ENCODE results near the gene SEZ6.
"Not testable (repeated sequence)": the region's sequence is repeated elsewhere in the genome, so short reads cannot be mapped to it uniquely, and the experiment has no call there.

Gene SEZ6

DNA sequence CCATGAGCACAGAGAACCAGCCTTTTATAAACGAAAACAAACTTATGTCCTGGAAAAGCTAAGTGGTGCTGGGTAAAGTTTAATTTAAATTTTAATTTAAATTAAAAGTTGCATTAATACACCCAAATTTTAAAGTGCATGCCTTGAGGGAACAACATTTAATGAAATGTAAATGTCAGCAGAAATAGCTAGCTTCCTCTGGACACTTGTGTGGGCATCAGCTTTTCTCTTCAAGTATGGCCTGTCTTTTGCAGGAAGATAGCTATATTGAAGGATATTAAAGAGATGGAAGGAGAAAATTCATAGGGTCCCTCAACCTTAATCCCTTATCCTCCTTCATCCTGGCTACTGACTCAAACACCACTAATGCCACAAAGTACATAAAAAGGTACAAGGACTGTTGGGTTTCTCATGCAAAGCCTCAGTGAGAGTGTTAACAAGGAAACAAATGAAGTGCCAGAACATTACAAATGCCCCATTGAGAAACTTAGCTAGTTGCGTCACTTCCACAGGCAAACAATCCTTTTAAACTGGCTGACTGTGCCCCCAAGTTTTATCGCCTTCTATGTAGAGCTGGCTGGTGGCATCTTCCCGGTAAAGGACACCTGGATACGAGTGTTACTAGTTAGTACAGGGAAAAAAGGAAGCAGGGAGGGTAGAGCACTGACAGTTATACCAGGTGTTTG is 68.6 kb downstream of the SEZ6 start:
- Histone ChIP-seq H3K9me3 (ENCODE audit: low read length) (no peaks in the 10 kb centered on the region), H2AFZ (ENCODE audit: low read depth, low read length) (no peak overlapping the region), H3K36me3 (ENCODE audit: insufficient read depth, low read length) (peaks cover 7% of the 10 kb centered on the region), H3K4me3 (ENCODE audit: low read length) (no peak overlapping the region), H3K4me1 (ENCODE audit: insufficient read depth, low read length) (peaks cover 52% of the 10 kb centered on the region), H3K27me3 (ENCODE audit: insufficient read depth, low read length) (no peaks in the 10 kb centered on the region)

DNA sequence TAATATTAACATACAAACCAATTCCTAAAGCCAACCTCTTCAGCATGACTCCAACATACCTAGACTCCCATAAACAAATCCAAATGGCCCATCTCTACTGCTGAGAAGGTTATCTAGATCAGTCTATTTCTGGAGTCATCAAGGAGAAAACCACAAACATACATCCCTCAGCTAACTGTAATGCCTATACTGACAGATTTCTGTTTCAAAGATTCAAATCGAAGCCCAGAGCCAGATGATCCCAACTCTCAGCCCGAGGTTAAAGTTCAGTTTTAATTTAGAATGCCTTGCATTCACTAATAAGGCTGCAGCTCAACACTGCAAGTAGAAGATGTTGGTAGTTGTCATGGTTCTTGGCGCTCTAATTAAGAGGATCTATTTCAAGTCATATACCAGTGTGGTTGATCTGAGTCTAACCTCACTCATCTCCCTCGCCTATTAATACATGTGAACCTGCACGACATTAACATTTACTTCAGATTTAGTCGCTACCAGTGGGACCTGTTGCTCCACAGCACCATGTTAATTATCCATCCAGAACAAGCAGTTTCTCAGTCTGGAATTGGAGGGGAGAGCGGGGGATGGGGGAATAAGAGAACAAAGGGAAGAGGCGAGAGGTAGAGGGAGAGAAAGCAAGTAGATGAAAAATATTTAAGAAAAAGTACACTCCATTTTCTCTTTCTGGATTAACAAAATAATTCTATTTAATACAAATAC is 69.9 kb downstream of the SEZ6 start:
- Histone ChIP-seq H3K9me3 (ENCODE audit: low read length) (no peaks in the 10 kb centered on the region), H3K4me1 (ENCODE audit: insufficient read depth, low read length) (peaks cover 44% of the 10 kb centered on the region), H3K36me3 (ENCODE audit: insufficient read depth, low read length) (peaks cover 7% of the 10 kb centered on the region), H2AFZ (ENCODE audit: low read depth, low read length) (no peak overlapping the region), H3K4me3 (ENCODE audit: low read length) (no peak overlapping the region), H3K27me3 (ENCODE audit: insufficient read depth, low read length) (no peaks in the 10 kb centered on the region)

DNA sequence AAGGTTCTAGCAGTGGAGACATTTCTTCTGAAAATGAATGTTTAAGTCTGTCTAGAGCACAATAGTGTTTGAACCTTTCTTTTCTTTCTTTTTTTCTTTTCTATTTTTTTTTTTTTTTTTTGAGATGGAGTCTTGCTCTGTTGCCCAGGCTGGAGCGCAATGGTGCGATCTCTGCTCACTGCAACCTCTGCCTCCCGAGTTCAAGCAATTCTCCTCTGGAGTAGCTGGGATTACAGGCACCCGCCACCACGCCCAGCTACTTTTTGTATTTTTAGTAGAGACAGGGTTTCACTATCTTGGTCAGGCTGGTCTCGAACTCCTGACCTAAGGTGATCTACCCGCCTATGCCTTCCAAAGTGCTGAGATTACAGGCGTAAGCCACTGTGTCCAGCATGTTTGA is 71.3 kb downstream of the SEZ6 start:
- not testable (repeated sequence) for H3K36me3 ChIP-seq (ENCODE audit: insufficient read depth, low read length); H3K27me3 ChIP-seq (ENCODE audit: insufficient read depth, low read length); H3K4me3 ChIP-seq (ENCODE audit: low read length); H2AFZ ChIP-seq (ENCODE audit: low read depth, low read length); H3K9me3 ChIP-seq (ENCODE audit: low read length)
- H3K4me1 ChIP-seq (ENCODE audit: insufficient read depth, low read length): peaks cover 30% of the 10 kb centered on the region

DNA sequence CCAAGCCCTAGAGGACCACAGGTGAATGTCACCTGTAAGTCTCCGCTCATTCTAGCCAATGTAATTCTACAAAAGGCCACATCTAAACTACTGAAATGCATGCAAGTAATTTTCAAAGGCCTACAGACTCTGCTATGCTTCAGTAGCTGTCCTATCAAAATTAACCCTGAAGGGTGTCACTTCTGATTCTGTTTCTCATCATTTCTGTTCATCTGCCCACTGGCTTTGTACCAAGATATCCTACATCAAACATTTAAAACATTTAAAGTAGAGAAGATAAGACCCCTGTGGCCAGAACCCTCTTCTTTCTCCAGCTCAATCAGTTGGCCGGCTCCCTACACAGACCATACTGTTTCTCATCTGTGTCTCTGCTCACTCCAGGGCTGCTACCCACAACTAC is 76.0 kb downstream of the SEZ6 start:
- no peaks in the 10 kb centered on the region for H3K27me3 ChIP-seq (ENCODE audit: insufficient read depth, low read length)
- peaks cover 28% of the 10 kb centered on the region for H3K36me3 ChIP-seq (ENCODE audit: insufficient read depth, low read length)
- no peaks in the 10 kb centered on the region for H3K9me3 ChIP-seq (ENCODE audit: low read length)
- H3K4me3 ChIP-seq (ENCODE audit: low read length): no peak overlapping the region
- H3K4me1 ChIP-seq (ENCODE audit: insufficient read depth, low read length): no peaks in the 10 kb centered on the region
- no peak overlapping the region for H2AFZ ChIP-seq (ENCODE audit: low read depth, low read length)

DNA sequence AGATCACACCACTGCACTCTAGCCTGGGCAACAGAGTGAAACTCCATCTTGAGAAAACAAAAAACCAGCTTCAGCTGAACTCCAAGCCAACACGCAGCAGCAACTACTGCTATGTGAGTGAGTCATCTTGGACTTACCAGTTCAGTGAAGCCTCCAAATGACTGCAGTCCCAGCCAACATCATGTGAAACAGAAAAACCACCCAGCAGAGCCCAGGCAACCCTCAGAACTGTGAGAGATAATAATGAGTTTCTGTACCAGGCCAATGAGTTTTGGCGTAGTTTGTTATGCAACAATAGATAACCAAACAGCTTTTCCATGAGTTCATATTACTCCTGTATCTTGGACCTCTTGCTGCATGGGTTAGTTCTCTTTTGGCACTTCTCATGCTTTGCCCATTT is 77.8 kb downstream of the SEZ6 start:
- H3K4me1 ChIP-seq (ENCODE audit: insufficient read depth, low read length): no peaks in the 10 kb centered on the region
- H2AFZ ChIP-seq (ENCODE audit: low read depth, low read length): no peak overlapping the region
- no peak overlapping the region for H3K4me3 ChIP-seq (ENCODE audit: low read length)
- H3K9me3 ChIP-seq (ENCODE audit: low read length): no peaks in the 10 kb centered on the region
- H3K27me3 ChIP-seq (ENCODE audit: insufficient read depth, low read length): no peaks in the 10 kb centered on the region
- H3K36me3 ChIP-seq (ENCODE audit: insufficient read depth, low read length): peaks cover 43% of the 10 kb centered on the region

DNA sequence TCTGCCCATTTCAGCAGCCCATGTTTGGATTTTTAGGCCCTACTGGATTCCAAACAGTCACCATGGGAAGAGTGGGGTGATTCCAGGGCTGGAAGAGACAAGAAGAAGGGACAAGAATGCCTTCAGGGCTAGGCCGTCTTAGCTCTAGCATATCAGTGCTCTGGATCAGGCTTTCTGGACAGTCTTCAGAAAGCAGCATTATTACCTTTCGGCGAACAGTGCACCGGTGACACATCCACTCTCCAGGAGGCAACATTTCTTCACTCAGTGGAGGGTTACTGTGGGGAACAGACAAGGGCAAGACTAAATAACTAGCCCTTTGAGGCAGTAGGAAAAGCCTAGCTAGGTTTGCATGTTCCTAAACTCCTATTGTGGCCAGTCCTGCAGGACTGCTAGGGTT is 79.0 kb downstream of the SEZ6 start:
- Histone ChIP-seq H3K4me1 (ENCODE audit: insufficient read depth, low read length) (no peaks in the 10 kb centered on the region), H2AFZ (ENCODE audit: low read depth, low read length) (no peak overlapping the region), H3K4me3 (ENCODE audit: low read length) (no peak overlapping the region), H3K27me3 (ENCODE audit: insufficient read depth, low read length) (no peaks in the 10 kb centered on the region), H3K9me3 (ENCODE audit: low read length) (no peaks in the 10 kb centered on the region), H3K36me3 (ENCODE audit: insufficient read depth, low read length) (peaks cover 54% of the 10 kb centered on the region)

DNA sequence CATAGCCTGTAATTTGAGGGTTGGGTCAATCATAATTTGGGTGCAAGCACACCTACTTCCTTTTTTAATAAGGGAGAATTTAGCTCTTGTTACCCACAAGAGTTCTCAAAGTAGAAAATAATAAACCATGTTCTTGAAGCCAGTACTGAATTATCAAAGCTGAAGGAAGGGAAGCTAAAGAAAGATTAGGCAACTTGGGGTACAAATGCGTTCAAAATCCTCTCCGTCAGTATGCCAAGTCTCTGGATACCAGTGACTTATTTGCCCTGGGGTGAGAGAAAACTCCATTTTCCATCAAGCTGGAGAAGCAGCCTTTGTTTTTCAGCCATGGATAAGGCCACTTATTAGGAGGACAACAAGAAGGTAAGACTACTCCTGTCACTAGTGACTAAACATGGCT is 79.5 kb downstream of the SEZ6 start:
- H3K4me1 ChIP-seq (ENCODE audit: insufficient read depth, low read length): no peaks in the 10 kb centered on the region
- peaks cover 59% of the 10 kb centered on the region for H3K36me3 ChIP-seq (ENCODE audit: insufficient read depth, low read length)
- no peaks in the 10 kb centered on the region for H3K9me3 ChIP-seq (ENCODE audit: low read length)
- H3K27me3 ChIP-seq (ENCODE audit: insufficient read depth, low read length): no peaks in the 10 kb centered on the region
- no peak overlapping the region for H3K4me3 ChIP-seq (ENCODE audit: low read length)
- H2AFZ ChIP-seq (ENCODE audit: low read depth, low read length): no peak overlapping the region

DNA sequence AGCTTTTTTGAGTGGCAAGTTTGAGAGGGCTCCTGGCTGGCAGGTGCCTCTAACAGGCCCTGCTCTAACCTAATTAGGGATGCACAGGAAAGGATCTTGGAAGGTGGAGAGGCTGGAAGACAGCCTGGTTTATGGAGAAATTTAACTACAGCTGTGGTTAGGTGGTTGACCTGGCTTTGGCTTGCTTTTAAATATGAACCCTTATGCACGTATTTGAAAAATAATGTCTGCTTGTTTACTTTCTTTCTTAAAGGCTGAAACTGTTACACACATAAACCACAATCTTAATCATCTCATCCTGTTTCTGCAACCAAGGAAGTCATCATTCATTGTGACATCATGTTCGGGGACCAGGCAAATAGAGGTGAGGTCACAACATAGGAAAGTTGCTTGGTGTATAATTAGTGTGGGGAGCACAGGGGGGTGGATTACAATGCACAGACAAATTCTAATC is 79.9 kb downstream of the SEZ6 start:
- Histone ChIP-seq H3K4me3 (ENCODE audit: low read length) (no peak overlapping the region), H2AFZ (ENCODE audit: low read depth, low read length) (no peak overlapping the region), H3K27me3 (ENCODE audit: insufficient read depth, low read length) (no peaks in the 10 kb centered on the region), H3K9me3 (ENCODE audit: low read length) (no peaks in the 10 kb centered on the region), H3K4me1 (ENCODE audit: insufficient read depth, low read length) (no peaks in the 10 kb centered on the region), H3K36me3 (ENCODE audit: insufficient read depth, low read length) (peaks cover 63% of the 10 kb centered on the region)

DNA sequence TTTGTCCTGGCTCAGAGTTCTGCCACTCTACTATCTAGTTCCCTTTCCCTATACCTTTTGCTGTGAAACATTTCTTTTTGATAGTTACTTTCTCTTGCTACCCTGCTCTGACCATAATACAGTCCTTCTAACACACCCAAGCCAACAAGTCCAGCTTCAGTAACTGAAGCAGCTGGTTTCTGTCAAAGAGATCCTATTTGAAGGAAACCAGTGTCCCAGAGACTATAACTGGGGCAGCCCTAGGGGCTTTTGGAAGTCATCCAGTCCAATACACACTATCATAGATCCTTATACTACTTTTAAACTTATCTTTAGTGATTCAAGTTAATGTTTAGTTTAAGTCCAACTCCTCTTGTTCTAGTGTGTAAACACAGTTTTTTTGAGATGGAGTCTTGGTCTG is 85.6 kb downstream of the SEZ6 start:
- Histone ChIP-seq H3K27me3 (ENCODE audit: insufficient read depth, low read length) (no peaks in the 10 kb centered on the region), H3K4me3 (ENCODE audit: low read length) (no peak overlapping the region), H3K4me1 (ENCODE audit: insufficient read depth, low read length) (no peaks in the 10 kb centered on the region), H2AFZ (ENCODE audit: low read depth, low read length) (no peak overlapping the region), H3K36me3 (ENCODE audit: insufficient read depth, low read length) (peaks cover 89% of the 10 kb centered on the region), H3K9me3 (ENCODE audit: low read length) (no peaks in the 10 kb centered on the region)

DNA sequence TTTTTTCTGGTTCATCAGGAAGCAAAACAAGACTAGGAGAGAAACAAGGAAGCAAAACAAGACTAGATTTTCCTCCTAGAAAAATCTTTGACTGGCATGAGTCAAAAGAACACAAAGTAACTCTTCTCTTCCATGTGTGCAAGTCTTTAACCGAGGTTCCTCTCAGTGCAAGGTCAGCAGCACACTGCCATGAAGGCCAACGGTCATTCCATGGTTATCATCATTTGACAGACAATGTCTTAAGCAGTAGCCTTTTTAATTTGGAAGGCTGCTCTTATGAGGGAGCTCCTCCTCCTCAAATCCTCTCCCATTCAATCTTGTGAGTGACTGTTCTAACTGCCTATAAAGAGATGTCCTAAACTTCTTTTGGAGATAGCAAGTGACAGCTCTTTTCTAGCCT is 87.5 kb downstream of the SEZ6 start:
- Histone ChIP-seq H3K4me3 (ENCODE audit: low read length) (no peak overlapping the region), H2AFZ (ENCODE audit: low read depth, low read length) (no peak overlapping the region), H3K9me3 (ENCODE audit: low read length) (no peaks in the 10 kb centered on the region), H3K36me3 (ENCODE audit: insufficient read depth, low read length) (peaks cover 88% of the 10 kb centered on the region), H3K27me3 (ENCODE audit: insufficient read depth, low read length) (no peaks in the 10 kb centered on the region), H3K4me1 (ENCODE audit: insufficient read depth, low read length) (no peaks in the 10 kb centered on the region)

DNA sequence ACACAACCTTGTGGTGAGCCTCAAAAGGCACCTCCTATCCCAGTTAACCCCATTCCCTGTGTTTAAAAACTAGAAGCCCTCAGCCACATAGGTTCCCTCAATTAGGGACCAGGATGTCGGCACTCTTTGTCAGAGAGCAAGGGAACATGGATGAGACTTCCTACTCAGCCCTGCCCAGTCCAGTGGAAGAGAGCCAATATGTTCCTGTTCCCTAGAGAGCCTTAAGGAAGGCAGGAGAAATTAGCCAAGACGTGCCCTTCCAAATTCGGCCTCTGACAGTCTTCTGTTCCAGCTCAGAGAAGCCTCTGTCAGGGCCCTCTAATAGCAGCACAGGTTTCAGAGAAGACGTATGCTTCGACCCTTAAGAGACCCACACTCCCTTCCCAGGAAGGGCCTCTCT is 88.4 kb downstream of the SEZ6 start:
- no peak overlapping the region for H2AFZ ChIP-seq (ENCODE audit: low read depth, low read length)
- no peaks in the 10 kb centered on the region for H3K27me3 ChIP-seq (ENCODE audit: insufficient read depth, low read length)
- H3K4me3 ChIP-seq (ENCODE audit: low read length): no peak overlapping the region
- no peaks in the 10 kb centered on the region for H3K4me1 ChIP-seq (ENCODE audit: insufficient read depth, low read length)
- no peaks in the 10 kb centered on the region for H3K9me3 ChIP-seq (ENCODE audit: low read length)
- peaks cover 89% of the 10 kb centered on the region for H3K36me3 ChIP-seq (ENCODE audit: insufficient read depth, low read length)

DNA sequence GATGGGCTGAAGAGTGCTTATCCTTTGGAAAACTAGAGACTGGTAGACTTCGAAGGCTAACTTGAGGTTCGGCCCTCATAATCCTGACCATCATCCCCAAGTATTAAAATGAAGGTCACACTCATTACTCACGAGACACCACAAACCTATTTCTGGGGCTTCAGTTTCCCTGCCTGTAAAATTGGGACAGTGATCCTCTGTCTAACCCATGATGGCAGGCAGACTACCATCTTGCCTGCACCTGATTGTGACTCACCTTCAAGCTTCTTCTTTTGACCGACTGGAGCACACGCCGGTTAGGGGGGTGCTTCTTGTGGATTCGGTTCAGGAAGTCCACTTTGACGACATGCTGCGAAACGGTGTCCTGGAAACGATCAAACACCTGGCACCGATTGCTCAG is 88.8 kb downstream of the SEZ6 start:
- no peak overlapping the region for H2AFZ ChIP-seq (ENCODE audit: low read depth, low read length)
- no peaks in the 10 kb centered on the region for H3K27me3 ChIP-seq (ENCODE audit: insufficient read depth, low read length)
- H3K9me3 ChIP-seq (ENCODE audit: low read length): no peaks in the 10 kb centered on the region
- peaks cover 89% of the 10 kb centered on the region for H3K36me3 ChIP-seq (ENCODE audit: insufficient read depth, low read length)
- H3K4me3 ChIP-seq (ENCODE audit: low read length): no peak overlapping the region
- H3K4me1 ChIP-seq (ENCODE audit: insufficient read depth, low read length): no peaks in the 10 kb centered on the region

DNA sequence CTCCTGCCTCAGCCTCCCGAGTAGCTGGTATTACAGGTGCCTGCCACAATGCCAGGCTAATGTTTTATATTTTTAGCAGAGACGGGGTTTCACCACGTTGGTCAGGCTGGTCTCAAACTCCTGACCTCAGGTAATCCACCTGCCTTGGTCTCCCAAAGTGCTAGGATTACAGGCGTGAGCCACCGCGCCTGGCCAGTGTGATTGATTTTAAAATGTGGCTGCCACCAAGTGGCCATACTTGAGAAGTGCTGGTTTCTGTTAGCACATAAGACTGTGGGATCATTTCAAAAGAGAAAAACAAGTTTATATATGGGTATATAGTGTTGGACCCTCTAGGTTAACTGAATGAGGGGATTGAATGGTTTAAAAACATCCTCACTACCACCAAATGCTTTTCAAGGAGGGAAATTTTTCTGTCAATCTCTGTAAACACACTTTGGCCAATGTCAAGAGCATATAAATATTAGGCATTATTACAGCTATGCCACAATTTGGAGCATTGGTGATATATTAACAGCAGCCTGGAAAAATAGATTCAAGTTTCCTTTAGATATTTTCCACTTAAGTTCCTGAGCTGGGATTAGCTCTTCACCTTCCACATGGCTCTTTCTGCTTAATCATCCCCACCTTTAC is 89.4 kb downstream of the SEZ6 start:
- H3K4me3 ChIP-seq (ENCODE audit: low read length): no peak overlapping the region
- H3K4me1 ChIP-seq (ENCODE audit: insufficient read depth, low read length): no peaks in the 10 kb centered on the region
- H3K9me3 ChIP-seq (ENCODE audit: low read length): no peaks in the 10 kb centered on the region
- H3K27me3 ChIP-seq (ENCODE audit: insufficient read depth, low read length): no peaks in the 10 kb centered on the region
- H3K36me3 ChIP-seq (ENCODE audit: insufficient read depth, low read length): peaks cover 89% of the 10 kb centered on the region
- H2AFZ ChIP-seq (ENCODE audit: low read depth, low read length): no peak overlapping the region

Data from neuron (in vitro differentiated cells).